ENCODE results near the gene ARAF.
A peak's percentile ranks its signal among the peaks of the same experiment; 100 is the strongest.

Gene ARAF

GRCh38 chrX:47564438-47565085 lies 3.6 kb downstream of the ARAF start:
- DNase-seq: no peak

DNA sequence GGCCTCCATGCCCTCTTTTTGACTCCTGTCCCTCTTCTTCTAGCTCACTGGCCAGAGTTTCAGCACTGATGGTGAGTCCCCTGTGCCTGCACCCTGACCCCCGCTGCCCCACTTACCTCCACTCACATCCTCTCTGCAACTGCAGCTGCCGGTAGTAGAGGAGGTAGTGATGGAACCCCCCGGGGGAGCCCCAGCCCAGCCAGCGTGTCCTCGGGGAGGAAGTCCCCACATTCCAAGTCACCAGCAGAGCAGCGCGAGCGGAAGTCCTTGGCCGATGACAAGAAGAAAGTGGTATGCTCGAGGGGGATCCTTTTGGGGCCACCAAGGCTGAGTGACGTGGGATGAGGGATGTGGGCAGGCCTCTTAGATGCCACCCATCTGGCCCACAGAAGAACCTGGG lies 5.8 kb downstream of the ARAF start:
- no peak for DNase-seq

- no peak for DNase-seq
Measured at GRCh38 chrX:47568656-47569295, 7.8 kb downstream of the ARAF start.

- no peak for DNase-seq
Measured at GRCh38 chrX:47570794-47571193, 9.8 kb downstream of the ARAF start.

GRCh38 chrX:47571215-47571614 lies 10.2 kb downstream of the ARAF start:
- DNase-seq: no peak

DNA sequence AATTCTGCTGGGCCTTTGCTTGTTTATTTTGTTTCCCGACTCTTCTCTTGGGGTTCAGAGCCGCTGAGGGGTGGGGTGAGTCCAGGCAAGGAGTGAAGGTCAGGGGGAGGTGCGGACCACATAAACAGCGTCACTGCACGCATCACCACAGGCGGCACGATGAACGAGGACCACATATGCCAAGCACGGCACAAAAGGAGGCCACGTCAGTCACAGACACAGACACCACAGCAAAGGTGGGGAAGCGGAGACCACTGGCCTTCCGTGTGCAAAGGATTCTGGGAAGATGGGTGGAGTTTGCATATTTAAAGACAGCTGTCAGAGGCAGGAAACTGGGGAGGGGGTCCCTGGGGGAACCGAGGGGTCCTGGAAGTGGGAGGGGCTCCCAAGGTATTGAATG lies 10.9 kb downstream of the ARAF start:
- DNase-seq: no peak

DNA sequence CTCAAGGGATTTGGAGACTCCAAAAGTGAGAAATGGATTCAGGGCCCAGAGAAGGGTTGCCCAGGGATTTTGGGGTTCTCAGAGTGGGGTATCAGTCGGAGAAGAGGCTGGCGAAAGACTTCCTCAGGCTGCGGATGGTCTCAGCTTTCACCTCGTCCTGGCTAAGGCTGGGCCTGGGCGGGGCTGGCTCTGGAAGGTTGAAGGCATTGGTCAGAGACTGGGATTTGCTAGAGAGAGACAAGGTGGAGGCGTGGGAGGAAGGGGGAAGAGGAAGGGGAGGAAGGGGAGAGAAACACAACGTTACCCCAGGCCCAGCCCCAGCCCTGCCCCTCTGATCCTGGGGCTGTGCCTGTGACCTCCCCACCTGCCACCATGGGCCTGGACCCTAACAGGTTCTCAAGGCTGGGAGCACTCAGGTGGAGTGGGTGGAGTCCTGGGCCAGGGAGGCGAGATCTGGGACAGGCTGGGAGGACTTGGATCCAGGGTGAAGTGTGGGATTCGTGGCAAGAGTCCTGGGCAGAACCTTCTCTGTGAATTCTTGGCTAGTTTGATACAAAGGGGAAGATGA lies 11.9 kb downstream of the ARAF start:
- no peak for DNase-seq

GRCh38 chrX:47573341-47574075 lies 12.5 kb downstream of the ARAF start:
- no peak for DNase-seq

GRCh38 chrX:47574076-47574546 lies 13.1 kb downstream of the ARAF start:
- no peak for DNase-seq

- DNase-seq: no peak
Measured at GRCh38 chrX:47574547-47575301, 13.7 kb downstream of the ARAF start.

GRCh38 chrX:47576021-47576898 lies 15.3 kb downstream of the ARAF start:
- DNase-seq: no peak

GRCh38 chrX:47577424-47577823 lies 16.4 kb downstream of the ARAF start:
- DNase-seq: no peak

- no peak for DNase-seq
Measured at GRCh38 chrX:47577901-47578300, 16.9 kb downstream of the ARAF start.

- no peak for DNase-seq
Measured at GRCh38 chrX:47578692-47579091, 17.7 kb downstream of the ARAF start.

- no peak for DNase-seq
Measured at GRCh38 chrX:47579537-47579936, 18.5 kb downstream of the ARAF start.

DNA sequence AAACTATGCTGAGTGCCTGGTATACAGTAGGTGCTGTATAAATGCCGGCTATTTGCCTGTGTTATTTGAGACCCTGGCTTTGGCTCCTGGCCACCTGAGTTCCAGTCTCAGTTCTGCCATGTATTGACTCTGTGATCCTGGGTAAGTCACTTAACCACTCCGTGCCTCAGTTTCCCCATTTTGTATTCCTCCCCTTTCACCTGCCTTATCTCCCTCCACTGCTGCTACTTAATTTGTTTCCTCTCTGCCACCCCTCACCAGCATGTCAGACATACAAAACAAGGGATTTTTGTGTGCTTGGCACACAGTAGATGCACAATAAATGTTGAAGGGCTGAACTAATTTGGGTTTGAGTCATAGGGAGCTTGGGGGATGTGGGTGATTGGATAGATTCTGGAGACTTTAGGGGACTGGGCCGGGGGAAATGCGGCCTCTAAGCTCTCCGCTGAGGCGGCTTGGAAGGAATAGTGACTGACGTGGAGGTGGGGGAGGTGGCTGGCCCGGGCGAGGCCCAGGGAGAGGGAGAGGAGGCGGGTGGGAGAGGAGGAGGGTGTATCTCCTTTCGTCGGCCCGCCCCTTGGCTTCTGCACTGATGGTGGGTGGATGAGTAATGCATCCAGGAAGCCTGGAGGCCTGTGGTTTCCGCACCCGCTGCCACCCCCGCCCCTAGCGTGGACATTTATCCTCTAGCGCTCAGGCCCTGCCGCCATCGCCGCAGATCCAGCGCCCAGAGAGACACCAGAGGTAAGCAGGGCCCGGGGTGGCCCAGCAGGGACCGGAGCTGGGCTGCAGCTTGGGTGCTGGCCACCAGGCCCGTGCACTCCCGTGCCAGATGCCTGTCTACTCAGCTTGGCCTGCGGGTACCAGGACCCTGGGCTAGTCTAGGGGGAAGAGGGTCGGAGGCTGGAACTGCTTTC lies 21.0 kb downstream of the ARAF start, which contains the start of gene TIMP1:
TIMP1 (plus strand) TSS at position 706 of the 917 bp plus-strand sequence. CDS start 980 bp downstream, outside the sequence.
- DNase-seq: peak; percentile 65

DNA sequence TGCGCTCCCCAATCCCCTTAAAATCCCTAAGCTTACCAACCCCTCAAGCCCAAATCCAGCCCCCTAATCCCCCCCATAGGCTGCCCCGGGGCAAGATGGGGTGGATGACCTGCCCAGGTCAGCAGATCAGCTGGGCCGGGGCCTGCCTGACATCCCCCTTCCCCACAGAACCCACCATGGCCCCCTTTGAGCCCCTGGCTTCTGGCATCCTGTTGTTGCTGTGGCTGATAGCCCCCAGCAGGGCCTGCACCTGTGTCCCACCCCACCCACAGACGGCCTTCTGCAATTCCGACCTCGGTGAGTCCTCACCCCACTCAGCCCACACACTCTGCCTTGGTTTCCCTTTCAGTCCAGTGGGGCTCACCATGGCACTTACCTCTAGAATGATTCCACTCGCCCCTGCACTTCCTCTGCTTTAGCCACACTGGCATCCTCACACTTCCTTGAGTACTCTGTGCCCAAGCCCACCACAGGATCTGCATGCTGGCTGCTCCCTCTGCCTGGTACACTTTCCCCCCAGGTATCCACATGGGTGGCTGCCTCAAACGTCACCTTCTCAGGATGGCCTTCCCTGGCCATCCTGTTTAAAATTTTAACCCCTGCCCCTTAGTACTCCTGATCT lies 22.3 kb downstream of the ARAF start:
- DNase-seq: no peak

GRCh38 chrX:47584714-47585113 lies 23.7 kb downstream of the ARAF start:
- DNase-seq: no peak

DNA sequence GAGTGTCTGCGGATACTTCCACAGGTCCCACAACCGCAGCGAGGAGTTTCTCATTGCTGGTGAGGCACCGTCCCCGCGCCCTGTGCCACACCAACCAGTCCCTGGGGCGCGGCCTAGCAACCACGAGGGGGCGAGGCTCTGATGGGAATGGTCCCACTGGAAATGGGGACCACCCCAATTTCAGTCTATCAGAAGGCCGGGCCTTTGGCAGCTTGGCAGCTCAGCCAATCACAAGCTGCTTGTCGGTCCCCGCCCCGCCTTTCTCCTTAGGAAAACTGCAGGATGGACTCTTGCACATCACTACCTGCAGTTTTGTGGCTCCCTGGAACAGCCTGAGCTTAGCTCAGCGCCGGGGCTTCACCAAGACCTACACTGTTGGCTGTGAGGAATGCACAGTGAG lies 24.3 kb downstream of the ARAF start:
- DNase-seq: no peak

Measured in activated CD4-positive, alpha-beta T cell treated with anti-CD3 and anti-CD28 coated beads for 1 hour (primary cell).